GM19438 (cell line): Measurements from ENCODE around the gene FAM234B.
"Not testable (repeated sequence)": the region's sequence is repeated elsewhere in the genome, so short reads cannot be mapped to it uniquely, and the experiment has no call there.

Experiments
- ATAC-seq: cut with Tn5 transposase; IDR thresholded peaks from one replicate; pipeline ENCODE4 v1.9.1; 2021; ENCODE audit warnings: low read depth; ENCODE audit not compliant: unreplicated experiment

Gene FAM234B

DNA sequence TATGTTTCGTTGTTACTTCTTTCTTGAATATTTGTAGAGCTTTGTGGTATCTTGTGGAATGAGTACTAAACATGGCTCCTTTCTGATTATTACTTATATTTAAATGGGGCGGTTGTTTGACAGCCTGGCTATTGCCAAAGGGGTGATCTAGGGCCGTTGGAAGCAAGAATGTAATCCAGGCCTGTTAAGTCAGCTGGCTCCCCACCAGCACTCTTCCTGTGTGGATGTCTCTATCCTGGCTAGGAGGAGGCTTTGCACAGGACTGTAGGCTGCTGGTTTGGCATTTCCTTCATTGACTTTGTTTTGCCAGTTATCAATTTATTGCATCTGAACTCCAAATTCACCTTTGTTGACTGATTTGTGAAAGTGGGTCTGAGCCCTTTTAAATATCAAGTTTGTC, 5.6 kb downstream of the FAM234B start:
- no peak for ATAC-seq

DNA sequence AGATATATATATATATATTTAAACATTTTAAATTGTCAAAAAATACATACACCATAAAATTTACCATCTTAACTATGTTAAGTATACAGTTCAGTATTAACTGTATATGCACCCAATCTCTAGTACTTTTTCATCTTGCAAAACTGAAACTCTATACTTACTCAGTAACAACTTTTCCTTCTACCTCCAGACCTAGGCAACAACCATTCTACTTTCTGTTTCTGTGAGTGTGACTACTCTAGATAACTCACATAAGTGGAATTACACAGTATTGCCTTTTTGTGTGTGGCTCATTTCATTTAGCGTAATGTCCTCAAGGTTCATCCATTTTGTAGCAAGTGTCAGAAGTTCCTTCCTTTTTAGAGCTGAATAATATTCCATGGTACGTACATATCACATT, 8.2 kb downstream of the FAM234B start:
- no peak for ATAC-seq

GRCh38 chr12:13053617-13054016, 9.4 kb downstream of the FAM234B start:
- ATAC-seq = not testable (repeated sequence)

- no peak for ATAC-seq
Observed at GRCh38 chr12:13060581-13060980, 16.4 kb downstream of the FAM234B start.

- no peak for ATAC-seq
Observed at GRCh38 chr12:13061377-13061776, 17.2 kb downstream of the FAM234B start.

- ATAC-seq = no peak
Observed at GRCh38 chr12:13062669-13063068, 18.5 kb downstream of the FAM234B start.

DNA sequence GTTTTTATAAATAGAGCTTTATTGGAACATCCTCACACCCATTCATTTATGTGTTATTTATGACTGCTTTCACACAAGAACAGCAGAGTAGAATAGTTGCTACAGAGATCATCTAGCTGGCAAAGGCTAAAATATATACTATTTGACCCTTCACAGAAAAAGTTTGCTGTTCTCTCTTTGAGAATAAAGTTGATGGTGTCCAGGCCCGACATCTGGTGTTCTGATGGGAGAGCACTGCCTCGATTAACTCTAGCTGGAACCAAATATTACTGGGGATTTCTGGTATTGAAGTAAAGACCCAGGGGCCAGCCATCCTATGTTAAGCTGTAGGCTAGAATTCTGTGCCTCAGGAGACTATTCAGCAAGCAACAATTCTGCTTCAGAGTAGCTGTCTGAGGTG, 21.8 kb downstream of the FAM234B start:
- no peak for ATAC-seq

DNA sequence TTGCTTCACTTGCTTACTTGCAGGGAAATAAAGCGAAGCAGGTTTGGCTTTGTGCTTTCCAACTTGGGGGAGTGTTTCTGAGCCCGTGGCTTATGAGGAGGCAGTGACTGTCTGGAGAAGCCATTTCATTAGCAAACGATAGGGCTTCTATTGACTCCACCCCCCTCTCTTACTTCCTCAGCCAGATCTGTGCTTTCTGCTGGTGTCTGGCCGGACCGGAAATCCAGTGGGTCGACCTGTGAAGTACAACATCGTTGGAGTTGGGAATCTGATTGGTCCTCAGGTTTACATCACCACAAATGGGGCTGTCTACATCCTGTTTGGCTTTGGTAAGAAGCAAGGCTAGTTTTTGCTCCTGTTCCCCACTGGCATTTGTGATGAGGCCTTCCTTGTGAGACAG, 22.3 kb downstream of the FAM234B start:
- ATAC-seq = no peak

- ATAC-seq = no peak
Observed at GRCh38 chr12:13067322-13067721, 23.1 kb downstream of the FAM234B start.

- no peak for ATAC-seq
Observed at GRCh38 chr12:13069380-13069779, 25.2 kb downstream of the FAM234B start.

DNA sequence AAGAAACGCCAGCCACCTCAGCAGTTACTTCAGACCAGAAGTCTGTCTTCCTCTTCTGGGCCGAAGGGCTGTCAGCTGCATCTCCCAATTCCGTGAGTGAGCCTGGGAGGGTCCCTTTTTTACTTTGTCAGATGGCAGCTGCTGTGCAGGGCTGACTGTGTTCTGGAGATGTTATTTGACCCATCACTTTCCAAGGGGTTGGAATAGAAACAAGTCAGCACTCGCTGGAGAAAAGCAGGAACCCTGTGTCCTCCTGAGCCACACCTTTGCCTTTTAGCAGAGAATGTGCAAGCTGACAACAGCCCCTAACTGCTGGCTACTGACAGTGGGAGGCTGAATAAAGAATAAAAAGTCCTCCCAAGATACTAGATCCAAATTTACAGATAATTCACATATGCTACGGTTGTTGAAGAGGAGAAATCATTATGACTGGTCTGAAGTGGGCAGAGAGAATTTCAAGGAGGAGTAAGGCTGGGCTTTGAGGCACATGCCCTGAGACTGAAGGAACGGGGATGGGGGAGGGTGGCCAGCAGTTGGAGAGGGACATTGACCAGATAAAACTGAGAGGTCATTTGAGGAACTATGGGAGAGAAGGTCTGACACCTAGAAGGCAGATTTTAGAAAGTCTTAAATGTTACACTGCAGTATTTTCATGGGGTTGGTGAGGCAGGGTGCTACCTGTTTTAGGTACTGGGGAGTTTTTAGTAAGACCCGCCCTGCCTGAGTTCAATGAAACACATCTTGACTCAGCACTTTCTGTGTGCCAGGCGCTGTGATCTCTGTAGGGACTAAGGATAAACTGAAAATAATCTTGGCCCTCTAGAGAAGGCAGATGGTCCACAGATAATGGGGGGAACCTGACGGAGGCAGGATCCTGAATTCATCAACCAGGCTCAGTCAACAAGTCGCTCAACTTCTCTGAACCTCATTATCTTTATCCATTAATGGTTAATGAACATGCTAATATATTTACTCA, 27.4 kb downstream of the FAM234B start:
- no peak for ATAC-seq

GRCh38 chr12:13073173-13073572, 29.0 kb downstream of the FAM234B start:
- no peak for ATAC-seq

GRCh38 chr12:13074396-13075117, 30.4 kb downstream of the FAM234B start:
- no peak for ATAC-seq

- no peak for ATAC-seq
Observed at GRCh38 chr12:13075118-13075480, 30.9 kb downstream of the FAM234B start.

- ATAC-seq = no peak
Observed at GRCh38 chr12:13075786-13076570, 31.8 kb downstream of the FAM234B start.

- ATAC-seq = no peak
Observed at GRCh38 chr12:13079440-13079906, 35.3 kb downstream of the FAM234B start.

DNA sequence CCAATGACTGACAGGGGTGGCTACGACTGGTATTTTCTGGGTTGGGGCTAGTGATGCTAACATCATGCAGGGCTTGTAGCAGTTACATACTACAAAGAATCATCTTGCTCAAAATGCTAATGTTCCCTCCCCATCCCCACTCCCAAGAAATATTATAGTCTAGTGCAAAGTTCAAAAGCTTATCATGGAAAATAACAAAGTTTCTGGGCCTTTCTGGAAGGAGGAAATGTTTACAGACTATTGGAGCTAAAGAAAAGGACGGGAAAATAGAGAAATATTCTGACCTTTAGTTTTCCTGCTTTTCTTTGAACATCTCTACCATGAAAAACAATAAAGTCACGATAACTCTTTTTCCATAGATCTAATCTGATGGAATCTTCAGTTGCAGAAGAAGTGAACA, 36.1 kb downstream of the FAM234B start:
- no peak for ATAC-seq

- ATAC-seq = no peak
Observed at GRCh38 chr12:13082861-13083260, 38.7 kb downstream of the FAM234B start.

GRCh38 chr12:13083638-13084037, 39.5 kb downstream of the FAM234B start:
- not testable (repeated sequence) for ATAC-seq

GRCh38 chr12:13084898-13085640, 40.9 kb downstream of the FAM234B start:
- ATAC-seq = no peak
